IPS-18a (cell line): ENCODE results near the gene USP49.

Source experiments
- H3K27ac ChIP-seq: one replicate; pipeline ENCODE4 v1.5.1; 2013; ENCODE audit warnings: low read length
- H3K27me3 ChIP-seq: one replicate; pipeline ENCODE4 v1.6.1; 2013; ENCODE audit warnings: mild to moderate bottlenecking, low read length; ENCODE audit not compliant: control insufficient read depth, insufficient read depth
- H3K36me3 ChIP-seq: one replicate; pipeline ENCODE4 v1.6.1; 2013; ENCODE audit warnings: low read depth, low read length; ENCODE audit not compliant: control insufficient read depth
- H3K4me1 ChIP-seq: one replicate; pipeline ENCODE4 v1.6.1; 2013; ENCODE audit warnings: low read depth, low read length; ENCODE audit not compliant: control insufficient read depth
- H3K4me3 ChIP-seq: one replicate; pipeline ENCODE4 v1.5.1; 2013; ENCODE audit warnings: low read length
- H3K9ac ChIP-seq: one replicate; pipeline ENCODE4 v1.6.1; 2013; ENCODE audit warnings: mild to moderate bottlenecking, low read length, moderate library complexity
- H3K9me3 ChIP-seq: one replicate; pipeline ENCODE4 v1.6.1; 2013; ENCODE audit warnings: low read depth, low read length; ENCODE audit not compliant: control insufficient read depth

Gene USP49

DNA sequence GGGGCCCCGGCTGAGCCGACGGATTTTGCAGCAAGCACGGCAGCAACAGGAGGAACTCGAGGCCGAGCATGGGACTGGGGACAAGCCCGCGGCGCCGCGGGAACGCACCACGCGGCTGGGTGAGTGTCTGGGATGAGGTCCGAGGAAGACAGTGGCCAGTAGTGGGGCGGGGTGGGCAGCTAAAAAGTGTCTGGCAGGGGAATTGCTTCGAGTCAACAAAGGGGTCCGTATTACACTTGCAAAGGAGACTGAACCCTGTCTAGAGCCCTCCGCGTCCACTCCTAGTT lies 26.5 kb upstream of the USP49 start:
- H3K27ac ChIP-seq = peak overlapping the region; percentile 82
- no peaks in the 10 kb centered on the region for H3K9me3 ChIP-seq
- peak overlapping the region; percentile 100 for H3K4me3 ChIP-seq
- H3K36me3 ChIP-seq = peaks cover 14% of the 10 kb centered on the region
- H3K9ac ChIP-seq = peak overlapping the region; percentile 99
- H3K4me1 ChIP-seq = peaks cover 6% of the 10 kb centered on the region
- no peaks in the 10 kb centered on the region for H3K27me3 ChIP-seq

- Histone ChIP-seq H3K27me3 (no peaks in the 10 kb centered on the region), H3K9me3 (no peaks in the 10 kb centered on the region), H3K36me3 (peaks cover 14% of the 10 kb centered on the region), H3K4me3 (peak within 1 kb of the TSS; percentile 100), H3K9ac (peak within 1 kb of the TSS; percentile 99), H3K27ac (peak within 1 kb of the TSS; percentile 82), H3K4me1 (peaks cover 6% of the 10 kb centered on the region)
These were observed 25.9 kb upstream of the USP49 start, which contains the start of the genes BYSL and MED20 for GRCh38 chr6:41920921-41921711. Gene BYSL, plus strand, starts transcription at chr6:41921499. Its CDS starts 64 bp downstream, at chr6:41921563. Gene MED20, minus strand, starts transcription at chr6:41921139. Its CDS starts 121 bp downstream, at chr6:41921018.

DNA sequence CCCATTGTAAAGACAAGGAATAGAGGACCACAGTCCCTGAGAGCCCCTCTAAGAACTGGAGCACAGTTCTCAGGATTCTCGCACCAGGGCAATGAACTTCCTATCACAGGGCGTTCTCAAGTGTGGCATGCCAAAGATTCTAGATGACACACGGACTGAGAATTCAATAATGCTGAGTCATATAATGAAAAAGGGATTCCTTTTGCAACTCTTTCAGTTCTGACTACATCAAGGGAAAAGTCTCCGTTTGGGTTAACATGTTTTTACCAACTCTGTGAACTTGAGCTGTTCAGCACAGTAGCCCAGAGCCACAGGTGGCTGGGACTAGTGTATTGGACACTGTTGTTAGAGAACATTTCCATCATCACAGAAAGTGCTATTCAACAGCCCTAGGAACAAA lies 22.4 kb upstream of the USP49 start:
- H3K9me3 ChIP-seq = no peaks in the 10 kb centered on the region
- H3K36me3 ChIP-seq = peaks cover 6% of the 10 kb centered on the region
- no peak overlapping the region for H3K4me3 ChIP-seq
- no peak overlapping the region for H3K9ac ChIP-seq
- peaks cover 6% of the 10 kb centered on the region for H3K4me1 ChIP-seq
- no peaks in the 10 kb centered on the region for H3K27me3 ChIP-seq
- no peak overlapping the region for H3K27ac ChIP-seq

- Histone ChIP-seq H3K4me3 (no peak overlapping the region), H3K9ac (no peak overlapping the region), H3K4me1 (no peaks in the 10 kb centered on the region), H3K36me3 (peaks cover 7% of the 10 kb centered on the region), H3K9me3 (no peaks in the 10 kb centered on the region), H3K27me3 (no peaks in the 10 kb centered on the region), H3K27ac (no peak overlapping the region)
These were observed 19.8 kb upstream of the USP49 start for GRCh38 chr6:41914869-41915530.

DNA sequence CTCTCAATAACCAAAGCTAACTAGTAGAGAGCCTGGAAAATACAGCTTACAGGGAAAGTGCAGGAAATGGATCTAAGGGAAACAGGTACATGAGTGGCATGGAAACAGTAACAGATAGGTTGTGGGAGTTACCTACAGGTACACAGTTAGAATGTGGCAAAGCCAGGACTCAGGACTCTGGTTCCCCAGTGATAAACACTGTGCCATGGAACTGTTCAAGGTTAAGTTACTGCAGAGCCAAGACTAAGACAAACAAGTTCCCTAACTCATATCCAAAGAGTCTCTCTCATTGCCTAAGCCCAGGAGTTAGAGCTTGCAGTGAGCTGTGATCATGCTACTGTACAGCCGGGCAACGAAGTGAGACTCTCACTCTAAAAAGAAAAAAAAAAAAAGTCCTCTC lies 19.2 kb upstream of the USP49 start:
- Histone ChIP-seq H3K9ac (no peak overlapping the region), H3K4me1 (no peaks in the 10 kb centered on the region), H3K27ac (no peak overlapping the region), H3K27me3 (no peaks in the 10 kb centered on the region), H3K9me3 (no peaks in the 10 kb centered on the region), H3K36me3 (peaks cover 7% of the 10 kb centered on the region), H3K4me3 (no peak overlapping the region)

- no peak overlapping the region for H3K9ac ChIP-seq
- peaks cover 39% of the 10 kb centered on the region for H3K36me3 ChIP-seq
- no peaks in the 10 kb centered on the region for H3K9me3 ChIP-seq
- H3K27me3 ChIP-seq = no peaks in the 10 kb centered on the region
- no peaks in the 10 kb centered on the region for H3K4me1 ChIP-seq
- no peak overlapping the region for H3K27ac ChIP-seq
- no peak overlapping the region for H3K4me3 ChIP-seq
These were observed 14.6 kb upstream of the USP49 start for GRCh38 chr6:41909727-41910126.

DNA sequence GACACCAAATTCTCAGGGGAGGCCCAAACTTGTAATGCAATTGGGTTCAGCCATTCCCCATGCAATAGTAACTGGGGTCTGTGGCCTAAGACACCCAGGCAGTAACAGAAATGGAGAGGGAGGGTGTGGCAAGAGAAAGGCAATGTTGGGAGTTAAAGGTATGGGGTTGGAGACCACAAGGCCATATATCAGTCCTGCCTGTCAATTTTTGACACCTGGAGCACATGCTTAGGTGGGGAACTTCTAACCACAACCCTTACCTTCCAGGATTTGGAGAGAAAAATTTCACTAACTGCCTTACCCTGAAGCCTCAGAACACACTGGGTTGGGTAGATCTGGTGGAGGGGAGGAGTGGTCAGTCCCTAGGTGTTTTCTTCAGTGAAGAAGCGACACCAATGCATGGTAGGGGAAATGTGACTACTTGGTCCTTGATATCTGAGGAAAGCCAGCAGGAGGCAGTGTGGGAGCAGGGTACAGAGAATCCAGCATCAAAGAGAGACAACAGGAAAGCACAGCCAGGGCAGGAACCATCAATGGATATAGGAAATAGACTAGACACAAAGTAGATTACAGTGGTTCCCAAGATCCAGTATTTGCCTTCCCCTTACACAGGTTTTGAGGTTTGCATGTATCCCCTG lies 6.8 kb upstream of the USP49 start:
- H3K27ac ChIP-seq = no peak overlapping the region
- no peak overlapping the region for H3K9ac ChIP-seq
- no peak overlapping the region for H3K4me3 ChIP-seq
- no peaks in the 10 kb centered on the region for H3K27me3 ChIP-seq
- no peaks in the 10 kb centered on the region for H3K9me3 ChIP-seq
- H3K36me3 ChIP-seq = peaks cover 23% of the 10 kb centered on the region
- H3K4me1 ChIP-seq = no peaks in the 10 kb centered on the region

DNA sequence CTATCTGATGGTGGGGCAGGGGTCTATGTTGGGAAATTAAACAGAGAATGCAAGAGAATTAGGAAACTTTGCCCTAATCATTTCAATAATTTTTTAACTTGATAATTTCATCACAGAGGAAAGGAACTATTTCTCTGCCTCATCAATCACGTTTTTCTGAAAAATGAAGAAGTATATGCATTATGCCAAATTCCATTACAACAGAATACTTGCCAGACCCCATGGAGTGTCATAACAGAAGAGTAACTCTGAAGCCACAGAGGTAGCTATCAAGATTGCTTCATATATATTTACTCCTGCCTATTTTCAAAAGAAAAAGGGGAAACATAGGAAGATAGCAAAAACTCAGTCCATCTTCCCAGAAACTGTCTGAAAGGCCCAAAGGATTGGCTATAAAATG lies 5.7 kb upstream of the USP49 start:
- Histone ChIP-seq H3K36me3 (peaks cover 11% of the 10 kb centered on the region), H3K27me3 (no peaks in the 10 kb centered on the region), H3K9me3 (no peaks in the 10 kb centered on the region), H3K27ac (no peak overlapping the region), H3K4me1 (peaks cover 8% of the 10 kb centered on the region), H3K4me3 (no peak overlapping the region), H3K9ac (no peak overlapping the region)

DNA sequence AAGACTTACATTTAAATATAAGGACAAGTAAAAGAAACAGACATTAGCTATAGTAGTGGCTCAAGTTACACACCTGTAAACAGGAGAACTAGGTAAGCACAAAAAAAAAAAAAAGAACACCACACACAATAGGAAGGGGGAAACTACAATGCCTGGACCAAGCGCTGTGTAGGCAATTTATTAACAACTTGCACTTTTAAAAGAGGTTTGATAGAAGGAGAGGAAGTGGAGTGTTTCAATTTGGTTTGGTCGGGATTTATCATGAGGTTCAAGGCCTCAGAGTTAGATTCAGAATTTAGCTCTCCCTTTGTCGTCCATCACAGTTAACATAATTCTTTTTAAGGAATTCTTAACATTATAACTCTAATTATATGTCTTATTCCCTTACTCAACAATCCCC lies 1.1 kb upstream of the USP49 start:
- H3K27ac ChIP-seq = peak overlapping the region; percentile 98

GRCh38 chr6:41894366-41895299 lies 542 bp downstream of the USP49 start:
- H3K4me1 ChIP-seq = peaks cover 22% of the 10 kb centered on the region
- no peaks in the 10 kb centered on the region for H3K36me3 ChIP-seq
- peak overlapping the region; percentile 95 for H3K9ac ChIP-seq
- no peaks in the 10 kb centered on the region for H3K9me3 ChIP-seq
- H3K27ac ChIP-seq = no peak overlapping the region
- no peaks in the 10 kb centered on the region for H3K27me3 ChIP-seq
- peak overlapping the region; percentile 92 for H3K4me3 ChIP-seq

More for the DNA sequence above, 1.1 kb upstream of the USP49 start:
- H3K4me1 ChIP-seq = peaks cover 22% of the 10 kb centered on the region
- H3K36me3 ChIP-seq = no peaks in the 10 kb centered on the region
- H3K9ac ChIP-seq = peak overlapping the region; percentile 95
- no peaks in the 10 kb centered on the region for H3K27me3 ChIP-seq
- H3K9me3 ChIP-seq = no peaks in the 10 kb centered on the region
- peak overlapping the region; percentile 92 for H3K4me3 ChIP-seq
